Stimulated activated CD4-positive, alpha-beta T cell treated with anti-CD3 and anti-CD28 coated beads, Interleukin-4, amount 100 ng/mL, for 1 hour (primary cell): Measurements from ENCODE around the gene SPATS2L.

Experiments
- DNase-seq: peaks from one replicate; pipeline ENCODE4 v3.0.0-alpha.2; 2020

SPATS2L gene

DNA sequence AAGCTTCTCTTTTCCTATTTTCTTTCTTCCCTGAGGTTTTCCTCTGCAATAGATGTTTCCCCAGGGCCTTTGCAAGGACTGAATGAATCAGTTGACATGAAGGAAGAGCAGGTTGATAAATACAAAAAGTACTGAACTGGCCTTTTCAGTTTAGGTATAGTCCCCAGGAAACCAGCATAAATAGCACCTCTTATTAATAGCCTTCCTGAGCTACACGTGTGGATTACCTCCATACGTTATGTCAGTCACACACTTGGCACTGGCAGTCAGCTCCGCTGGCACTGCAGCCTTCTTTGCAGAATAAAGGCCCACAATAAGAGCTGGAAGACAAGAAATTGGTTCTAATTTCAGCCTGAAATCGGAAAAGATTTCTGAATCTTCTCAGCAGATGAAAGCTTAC is 142.7 kb downstream of the SPATS2L start:
- no peak for DNase-seq

- no peak for DNase-seq
These were observed 143.8 kb downstream of the SPATS2L start for GRCh38 chr2:200450288-200450687.

- DNase-seq: no peak
These were observed 145.0 kb downstream of the SPATS2L start for GRCh38 chr2:200451511-200451910.

GRCh38 chr2:200452377-200452776 is 145.9 kb downstream of the SPATS2L start:
- DNase-seq: no peak

GRCh38 chr2:200453142-200453852 is 146.8 kb downstream of the SPATS2L start:
- no peak for DNase-seq

DNA sequence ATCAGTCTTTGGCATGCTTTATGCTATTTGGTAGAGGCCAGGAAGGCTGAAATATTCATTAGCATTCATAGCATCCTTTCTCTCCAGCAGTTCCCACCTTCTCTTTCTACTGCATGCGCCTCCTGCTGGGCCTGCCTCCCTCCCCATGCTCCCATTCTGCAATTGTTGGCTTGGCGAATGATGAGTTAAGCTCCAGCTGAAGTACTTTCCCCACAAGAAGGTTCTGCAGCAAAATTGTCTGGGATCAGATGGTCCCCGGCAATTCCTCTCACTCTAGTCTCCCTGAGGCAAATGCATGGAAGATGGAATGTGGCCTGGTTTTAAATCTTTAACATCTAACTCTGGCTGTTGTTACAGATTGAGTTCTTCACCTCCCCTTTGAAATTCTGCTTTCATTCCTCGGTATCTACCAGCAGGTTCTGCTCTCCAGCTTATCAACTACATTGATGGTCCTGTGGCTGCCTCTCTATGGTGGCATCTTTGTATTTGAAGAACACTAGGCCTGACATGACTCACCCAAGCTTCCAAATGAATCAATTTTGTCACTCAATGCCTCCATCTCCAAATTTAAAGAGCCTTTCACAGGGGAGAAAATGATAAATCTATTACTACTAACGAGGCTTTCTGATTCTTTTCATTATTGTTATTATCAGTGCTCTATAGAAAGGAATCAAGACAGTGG is 147.5 kb downstream of the SPATS2L start:
- no peak for DNase-seq

- no peak for DNase-seq
These were observed 148.7 kb downstream of the SPATS2L start for GRCh38 chr2:200454927-200455801.

DNA sequence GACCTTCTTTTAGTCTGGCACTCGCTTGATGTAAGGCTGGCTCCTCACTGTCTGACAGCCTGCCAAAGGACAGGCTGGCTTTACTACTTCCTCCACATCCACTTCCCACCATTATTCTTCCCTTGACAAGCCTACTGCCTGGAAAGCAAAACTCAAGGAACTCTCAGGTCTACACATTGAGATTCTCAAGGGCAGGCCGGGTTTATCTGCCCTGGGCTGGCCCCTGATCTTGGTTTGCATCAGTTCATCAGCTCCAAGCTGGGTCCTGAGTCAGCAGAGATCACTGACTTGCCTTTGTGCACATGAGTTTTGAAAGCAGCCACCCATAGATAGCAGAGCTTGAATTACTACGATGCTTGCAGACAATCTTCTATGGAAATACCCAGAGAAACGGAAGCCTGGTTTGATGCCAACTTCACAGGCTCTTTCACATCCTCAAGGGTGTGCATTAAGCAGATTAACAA is 149.5 kb downstream of the SPATS2L start:
- DNase-seq: peak; percentile 20

- DNase-seq: no peak
These were observed 150.1 kb downstream of the SPATS2L start for GRCh38 chr2:200456567-200456966.

DNA sequence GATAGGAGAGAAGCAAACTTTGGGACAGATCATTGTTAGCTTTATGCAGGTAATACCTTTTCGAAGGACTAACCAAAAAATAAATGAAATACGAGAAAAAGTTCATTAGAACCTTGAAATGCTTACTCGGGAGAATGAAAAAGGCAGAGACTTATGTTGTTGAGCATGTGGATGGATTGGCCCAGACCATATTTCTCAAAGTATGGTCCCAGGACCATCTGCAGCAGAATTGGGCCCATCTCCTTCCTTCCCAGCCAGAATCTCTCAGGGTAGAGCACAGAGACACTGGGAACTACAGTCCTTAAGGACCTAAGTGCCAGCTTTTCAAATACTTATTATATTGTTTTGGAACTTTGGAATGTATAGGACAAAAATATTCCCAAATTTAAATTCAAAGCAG is 152.6 kb downstream of the SPATS2L start:
- DNase-seq: no peak

GRCh38 chr2:200461846-200462710 is 155.6 kb downstream of the SPATS2L start:
- no peak for DNase-seq

GRCh38 chr2:200463452-200463851 is 157.0 kb downstream of the SPATS2L start:
- no peak for DNase-seq

GRCh38 chr2:200466425-200467418 is 160.2 kb downstream of the SPATS2L start:
- DNase-seq: peak; percentile 15

GRCh38 chr2:200467806-200468681 is 161.6 kb downstream of the SPATS2L start:
- DNase-seq: no peak

DNA sequence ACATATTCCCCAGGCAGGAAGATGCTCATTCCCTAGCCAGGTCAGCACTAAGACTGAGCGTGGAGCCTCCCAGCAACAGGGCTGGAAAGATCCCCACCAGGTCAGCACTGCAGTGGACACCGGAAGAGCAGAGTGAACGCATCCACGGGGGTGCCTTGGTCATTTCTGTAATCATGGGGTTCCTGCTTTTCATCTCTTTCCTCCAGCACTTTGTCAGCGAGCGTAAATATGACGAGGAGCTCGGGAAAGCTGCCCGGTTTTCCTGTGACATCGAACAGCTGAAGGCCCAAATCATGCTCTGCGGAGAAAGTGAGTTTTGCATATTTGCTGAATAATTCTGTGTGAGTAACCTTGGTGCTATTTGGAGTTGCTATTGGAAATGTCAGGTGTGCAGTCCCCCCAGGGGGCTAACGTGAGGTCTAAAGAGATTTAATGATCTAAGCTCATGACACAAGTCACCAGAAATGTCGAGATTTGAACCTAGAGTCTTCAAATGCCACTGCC is 163.3 kb downstream of the SPATS2L start:
- DNase-seq: no peak

DNA sequence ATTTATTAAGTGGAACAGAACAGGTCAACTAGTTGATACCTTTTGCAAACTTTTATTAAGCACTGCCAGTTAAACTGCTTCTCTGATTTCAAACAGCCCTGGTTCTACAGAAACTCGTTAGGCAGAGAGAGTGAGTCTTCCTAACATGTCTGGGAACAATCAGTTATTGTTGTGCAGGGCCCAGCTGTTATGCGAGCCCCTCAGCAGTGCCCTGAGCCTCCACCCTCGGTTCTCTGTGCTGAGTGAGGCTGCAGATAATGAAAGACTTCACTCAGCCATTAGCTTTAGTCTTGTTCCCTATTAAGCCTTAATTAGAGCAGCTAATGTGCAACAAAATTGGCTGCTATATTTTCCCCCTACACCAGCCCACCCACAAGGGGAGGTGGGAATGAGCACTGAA is 163.7 kb downstream of the SPATS2L start:
- no peak for DNase-seq

GRCh38 chr2:200471324-200471848 is 164.9 kb downstream of the SPATS2L start:
- peak; percentile 32 for DNase-seq

DNA sequence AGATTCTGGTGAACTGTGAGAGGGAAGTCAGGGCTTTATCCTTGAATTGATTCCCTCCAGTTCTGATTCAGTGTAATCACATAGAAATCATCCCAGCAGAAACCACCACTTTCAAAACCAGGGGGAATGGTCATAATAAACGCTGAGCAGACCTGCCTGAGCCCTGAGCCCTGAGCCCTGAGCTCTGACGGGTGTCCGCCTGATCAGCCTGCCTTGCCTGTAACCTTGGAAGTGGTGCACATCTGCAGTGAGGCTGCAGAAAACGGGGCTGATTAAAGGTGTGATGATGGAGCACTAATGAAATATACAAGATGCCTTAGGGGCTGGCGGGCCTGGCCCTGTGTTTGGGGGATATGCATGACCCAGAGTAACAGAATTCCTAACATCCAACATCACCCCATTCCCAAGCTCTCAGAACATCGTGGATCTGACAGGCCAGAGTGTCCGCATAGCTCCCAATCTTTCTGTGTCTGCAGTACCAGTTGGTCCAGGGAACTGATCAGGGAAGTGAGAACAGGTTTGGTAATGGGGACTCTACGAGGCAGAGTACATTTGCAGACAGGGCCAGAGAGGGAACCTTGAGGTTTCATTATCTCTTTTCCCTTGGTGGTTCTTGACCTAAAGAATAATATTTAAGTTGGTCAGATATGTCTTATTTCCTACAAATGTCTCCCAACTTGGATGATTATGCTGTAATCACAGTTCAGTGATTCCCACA is 165.6 kb downstream of the SPATS2L start:
- DNase-seq: no peak
